Muscle layer of colon (tissue), 2 donors: ENCODE results near the gene GRIN1.
"Not testable (repeated sequence)": the region's sequence is repeated elsewhere in the genome, so short reads cannot be mapped to it uniquely, and the experiment has no call there.

Experiments used
- H3K27ac ChIP-seq: one replicate; pipeline ENCODE4 v1.7.0; 2013; ENCODE audit warnings: low read depth, mild to moderate bottlenecking, low read length, moderate library complexity
- H3K27me3 ChIP-seq, 2 donors: one replicate each; pipeline ENCODE4 v1.7.0; 2013; ENCODE audit warnings: low read length in 2 of 2, mild to moderate bottlenecking in 2 of 2; ENCODE audit not compliant: insufficient read depth in 2 of 2, control insufficient read depth in 1 of 2
- H3K36me3 ChIP-seq: one replicate; pipeline ENCODE4 v1.7.0; 2013; ENCODE audit warnings: mild to moderate bottlenecking, low read length; ENCODE audit not compliant: insufficient read depth
- H3K4me1 ChIP-seq: one replicate; pipeline ENCODE4 v1.7.0; 2013; ENCODE audit warnings: mild to moderate bottlenecking, low read length; ENCODE audit not compliant: insufficient read depth
- H3K4me3 ChIP-seq, 2 donors: one replicate each; pipeline ENCODE4 v1.7.0; 2013; ENCODE audit warnings: low read length in 2 of 2, low read depth in 1 of 2, mild to moderate bottlenecking in 1 of 2, moderate library complexity in 1 of 2
- H3K9ac ChIP-seq: one replicate; pipeline ENCODE4 v1.7.0; 2013; ENCODE audit warnings: low read length
- H3K9me3 ChIP-seq: one replicate; pipeline ENCODE4 v1.7.0; 2013; ENCODE audit warnings: mild to moderate bottlenecking, low read length
- donor health status: abdominal sarcoma.
- donor health status: Adenocarcinoma of cecum.

The GRIN1 gene

DNA sequence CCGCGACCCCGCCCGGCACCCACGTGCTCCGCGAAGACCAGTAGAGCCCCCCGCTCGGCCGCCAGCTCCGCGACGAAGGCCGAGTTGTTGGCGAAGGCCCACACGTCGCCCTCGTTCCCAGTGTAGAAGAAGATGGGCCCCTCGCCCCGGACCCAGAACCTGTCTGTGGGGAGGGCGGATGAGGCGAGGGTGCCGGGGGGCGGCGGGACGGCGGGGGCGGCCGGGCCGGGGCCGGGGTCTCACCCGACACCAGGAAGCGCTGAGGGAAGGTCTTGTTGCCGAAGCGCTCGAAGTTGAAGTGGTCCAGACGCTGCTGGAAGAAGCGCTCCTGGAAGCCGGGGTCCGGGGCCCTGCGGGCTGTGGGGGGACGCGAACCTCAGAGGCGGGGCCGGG lies 24.7 kb upstream of the GRIN1 start:
- Histone ChIP-seq H3K9ac (no peak overlapping the region), H3K9me3 (no peaks in the 10 kb centered on the region), H3K4me1 (no peaks in the 10 kb centered on the region), H3K4me3 (peak overlapping the region; percentile 47 to 74), H3K27me3 (no peaks in the 10 kb centered on the region), H3K36me3 (peaks cover 9% of the 10 kb centered on the region), H3K27ac (peak overlapping the region; percentile 44)

DNA sequence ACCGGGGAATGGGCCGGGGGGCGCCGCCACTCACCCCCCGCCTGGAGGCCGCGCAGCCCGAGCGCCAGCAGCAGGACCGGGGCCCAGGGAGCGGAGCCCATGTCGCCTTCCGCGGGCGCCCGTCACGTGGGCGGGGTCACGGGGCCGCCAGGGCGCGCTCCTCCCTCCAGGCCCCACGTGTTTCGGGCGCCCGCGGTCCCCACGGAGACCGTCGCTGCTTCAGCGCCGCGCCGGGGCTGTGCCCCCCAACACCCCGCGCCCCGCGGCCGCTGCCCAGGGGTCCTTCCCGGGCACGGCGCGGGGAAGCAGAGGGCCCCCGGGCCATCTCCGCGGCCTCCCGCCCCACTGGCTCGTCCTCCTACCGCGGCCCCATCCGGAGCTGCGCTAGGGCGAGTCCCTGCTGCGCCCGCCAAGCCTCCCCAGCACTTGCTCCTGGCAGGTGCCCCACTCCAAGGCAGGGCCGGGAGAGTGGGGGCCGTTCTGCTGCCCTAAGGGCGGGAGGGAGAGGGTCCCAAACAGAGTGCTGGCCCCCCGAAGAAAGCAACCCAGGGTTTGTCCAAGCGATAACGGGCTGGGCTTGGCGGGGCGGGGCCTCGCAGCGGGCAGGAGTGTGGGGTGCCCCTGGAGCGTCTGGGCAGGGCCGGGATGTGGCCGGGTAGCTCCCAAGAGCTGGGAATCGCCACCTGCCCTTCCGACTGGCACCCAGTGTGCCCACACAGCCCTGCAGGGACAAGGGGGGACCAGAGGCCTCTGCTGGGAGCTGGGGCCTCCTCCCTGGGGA lies 24.2 kb upstream of the GRIN1 start, which contains the start of gene DPP7:
DPP7 (minus strand) TSS at position 121 of the 781 bp plus-strand sequence; CDS start at position 101, 20 bp downstream.
- H3K9me3 ChIP-seq = no peaks in the 10 kb centered on the region
- peak within 1 kb of the TSS; percentile 47 to 74 for H3K4me3 ChIP-seq
- H3K27ac ChIP-seq = peak within 1 kb of the TSS; percentile 44
- no peaks in the 10 kb centered on the region for H3K4me1 ChIP-seq
- H3K9ac ChIP-seq = no peak within 1 kb of the TSS
- H3K36me3 ChIP-seq = peaks cover 9% of the 10 kb centered on the region
- no peaks in the 10 kb centered on the region for H3K27me3 ChIP-seq

DNA sequence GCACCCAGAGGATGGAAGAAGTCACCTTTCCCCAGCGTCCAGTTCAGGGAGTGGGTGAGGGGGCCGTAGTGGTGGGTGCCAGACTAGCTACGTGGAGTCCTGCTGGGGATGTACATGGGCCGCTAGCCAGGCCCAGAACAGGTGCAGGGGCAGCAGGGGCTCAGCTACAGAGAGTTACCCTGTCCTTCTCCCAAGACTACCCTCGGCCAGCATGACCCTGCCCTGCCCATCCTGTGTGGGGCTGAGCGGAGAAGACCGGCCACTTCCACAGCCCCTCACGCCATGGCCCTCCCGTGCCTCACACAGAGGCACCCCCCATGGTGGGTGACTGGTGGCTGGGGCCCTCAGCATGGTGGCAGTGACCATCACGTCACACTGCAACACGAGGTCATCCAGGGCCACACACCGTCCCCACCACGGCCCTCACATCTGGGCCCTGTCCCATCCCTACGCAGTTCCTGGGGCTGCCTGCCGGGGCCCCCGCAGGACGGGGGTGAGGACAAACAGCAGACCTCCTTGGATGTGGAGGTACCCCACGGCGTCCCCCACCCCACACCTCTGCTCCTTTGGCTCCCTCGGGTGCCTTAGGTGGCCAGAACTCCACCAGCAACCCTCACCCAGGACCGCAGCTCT lies 23.4 kb upstream of the GRIN1 start:
- Histone ChIP-seq H3K36me3 (peaks cover 9% of the 10 kb centered on the region), H3K9me3 (no peaks in the 10 kb centered on the region), H3K4me3 (no peak overlapping the region), H3K27ac (no peak overlapping the region), H3K4me1 (no peaks in the 10 kb centered on the region), H3K9ac (no peak overlapping the region), H3K27me3 (no peaks in the 10 kb centered on the region)

DNA sequence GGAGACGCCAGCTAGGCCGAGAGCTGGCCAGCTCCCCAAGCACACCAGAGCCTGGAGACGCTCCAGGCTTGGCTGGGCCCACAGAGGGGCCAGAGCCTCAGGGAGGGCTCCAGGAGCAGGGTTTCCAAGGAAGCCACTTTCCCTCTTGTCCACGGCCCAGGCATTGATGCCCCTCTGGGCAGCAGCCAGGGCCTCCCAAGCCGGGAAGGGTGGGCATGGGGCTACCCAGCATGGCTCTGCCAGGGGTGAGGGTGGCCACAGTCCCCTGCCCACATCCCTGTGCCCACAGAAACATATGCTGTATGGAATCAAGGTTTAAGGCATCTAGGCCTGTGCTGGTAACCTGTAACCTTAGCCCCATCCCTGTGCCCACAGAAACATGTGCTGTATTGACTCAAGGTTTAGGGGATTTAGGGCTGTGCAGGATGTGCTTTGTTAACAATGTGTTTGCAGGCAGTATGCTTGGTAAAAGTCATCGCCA lies 22.9 kb upstream of the GRIN1 start:
- Histone ChIP-seq H3K4me1 (no peaks in the 10 kb centered on the region), H3K36me3 (peaks cover 9% of the 10 kb centered on the region), H3K9ac (no peak overlapping the region), H3K27ac (no peak overlapping the region), H3K27me3 (no peaks in the 10 kb centered on the region), H3K9me3 (no peaks in the 10 kb centered on the region), H3K4me3 (no peak overlapping the region)

DNA sequence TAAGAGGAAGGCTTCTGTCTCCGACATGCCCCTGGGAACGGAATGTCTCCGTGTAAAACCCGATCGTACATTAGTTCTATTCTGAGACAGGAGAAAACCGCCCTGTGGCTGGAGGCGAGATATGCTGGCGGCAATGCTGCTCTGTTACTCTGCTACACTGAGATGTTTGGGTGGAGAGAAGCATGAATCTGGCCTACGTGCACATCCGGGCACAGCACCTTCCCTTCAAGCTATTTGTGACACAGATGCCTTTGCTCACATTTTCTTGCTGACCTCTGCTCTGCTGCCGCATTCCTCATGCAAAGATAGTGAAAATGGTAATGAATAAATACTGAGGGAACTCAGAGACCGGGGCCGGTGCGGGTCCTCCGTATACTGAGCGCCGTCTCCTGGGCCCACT lies 22.2 kb upstream of the GRIN1 start:
- peaks cover 9% of the 10 kb centered on the region for H3K36me3 ChIP-seq
- H3K9ac ChIP-seq = no peak overlapping the region
- H3K4me1 ChIP-seq = no peaks in the 10 kb centered on the region
- H3K27me3 ChIP-seq = no peaks in the 10 kb centered on the region
- no peak overlapping the region for H3K4me3 ChIP-seq
- H3K9me3 ChIP-seq = no peaks in the 10 kb centered on the region
- no peak overlapping the region for H3K27ac ChIP-seq

DNA sequence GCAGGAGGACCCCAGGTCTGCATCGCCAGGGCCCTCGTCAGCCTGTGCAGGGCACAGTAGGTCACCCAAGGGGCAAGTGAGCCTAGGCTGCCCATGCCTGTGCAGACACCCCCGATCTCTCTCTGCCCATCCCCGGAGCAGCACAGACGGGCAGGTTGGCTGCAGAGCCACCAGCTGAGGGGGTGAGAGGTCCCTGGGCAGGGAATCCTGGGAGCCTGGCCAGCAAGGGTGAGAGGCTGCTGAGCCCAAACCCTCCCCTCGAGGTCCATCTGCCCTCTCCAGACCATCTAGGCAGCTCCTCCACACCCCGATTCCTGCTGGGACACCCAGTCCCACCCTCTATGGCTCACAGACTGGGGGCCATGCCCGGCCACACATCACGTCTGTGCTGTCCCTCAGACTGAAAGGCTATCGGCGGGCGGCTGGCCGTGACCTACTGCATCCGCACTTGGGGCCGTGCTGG lies 21.7 kb upstream of the GRIN1 start:
- H3K27ac ChIP-seq = no peak overlapping the region
- no peaks in the 10 kb centered on the region for H3K9me3 ChIP-seq
- no peaks in the 10 kb centered on the region for H3K27me3 ChIP-seq
- no peak overlapping the region for H3K4me3 ChIP-seq
- H3K9ac ChIP-seq = no peak overlapping the region
- peaks cover 9% of the 10 kb centered on the region for H3K36me3 ChIP-seq
- no peaks in the 10 kb centered on the region for H3K4me1 ChIP-seq

DNA sequence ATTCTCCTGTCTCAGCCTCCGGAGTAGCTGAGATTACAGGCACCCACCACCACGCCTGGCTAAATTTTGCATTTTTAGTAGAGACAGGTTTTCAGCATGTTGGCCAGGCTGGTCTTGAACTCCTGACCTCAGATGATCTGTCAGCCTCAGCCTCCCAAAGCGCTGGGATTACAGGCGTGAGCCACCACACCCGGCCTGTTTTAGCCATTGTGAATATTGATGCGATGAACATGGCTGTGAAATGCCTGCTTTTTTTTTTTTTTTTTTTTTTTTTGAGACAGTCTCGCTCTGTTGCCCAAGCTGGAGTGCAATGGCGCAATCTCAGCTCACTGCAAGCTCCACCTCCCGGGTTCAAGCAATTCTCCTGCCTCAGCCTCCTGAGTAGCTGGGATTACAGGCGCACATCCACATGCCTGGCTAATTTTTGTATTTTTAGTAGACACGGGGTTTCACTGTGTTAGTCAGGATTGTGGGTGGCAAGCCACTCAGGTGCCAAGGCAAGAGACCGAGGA lies 20.8 kb upstream of the GRIN1 start:
- not testable (repeated sequence) for H3K27ac ChIP-seq, H3K4me3 ChIP-seq, H3K27me3 ChIP-seq, H3K9me3 ChIP-seq, H3K36me3 ChIP-seq, H3K4me1 ChIP-seq, H3K9ac ChIP-seq

DNA sequence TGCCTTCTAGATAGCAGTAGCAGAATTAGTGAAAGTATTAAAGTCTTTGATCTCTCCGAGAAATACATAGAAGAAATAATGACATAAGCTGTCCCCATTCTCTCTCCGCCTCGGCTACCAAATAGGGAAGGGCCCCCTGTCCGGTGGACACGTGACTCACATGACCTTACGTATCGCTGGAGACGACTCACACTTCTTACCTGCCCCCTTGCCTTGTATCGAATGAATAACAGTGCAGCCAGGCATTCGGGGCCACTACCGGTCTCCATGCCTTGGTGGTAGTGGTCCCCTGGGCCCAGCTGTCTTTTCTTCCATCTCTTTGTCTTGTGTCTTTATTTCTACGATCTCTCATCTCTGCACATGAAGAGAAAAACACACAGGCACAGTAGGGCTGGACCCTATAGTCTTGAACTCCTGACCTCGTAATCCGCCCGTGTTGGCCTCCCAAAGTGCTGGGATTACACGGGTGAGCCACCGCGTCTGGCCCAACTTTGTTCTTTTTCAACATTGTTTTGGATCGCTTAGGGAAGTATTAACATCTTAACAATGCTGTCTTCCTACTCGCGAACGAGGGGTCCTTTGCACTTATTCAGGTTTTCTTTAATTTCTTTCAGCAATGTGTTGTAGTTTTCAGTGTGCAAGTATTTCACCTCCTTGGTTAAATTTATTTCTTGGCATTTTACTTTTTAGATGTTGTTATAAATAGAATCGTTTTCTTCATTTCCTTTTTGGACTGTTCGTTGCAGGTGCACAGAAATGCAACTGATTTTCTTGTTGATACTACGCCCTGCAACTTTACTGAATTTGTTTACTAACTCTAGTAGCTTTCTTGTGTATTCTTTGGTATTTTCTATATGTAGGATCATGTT lies 16.8 kb upstream of the GRIN1 start:
- not testable (repeated sequence) for H3K36me3 ChIP-seq, H3K4me1 ChIP-seq, H3K9ac ChIP-seq, H3K9me3 ChIP-seq, H3K27me3 ChIP-seq, H3K4me3 ChIP-seq, H3K27ac ChIP-seq

DNA sequence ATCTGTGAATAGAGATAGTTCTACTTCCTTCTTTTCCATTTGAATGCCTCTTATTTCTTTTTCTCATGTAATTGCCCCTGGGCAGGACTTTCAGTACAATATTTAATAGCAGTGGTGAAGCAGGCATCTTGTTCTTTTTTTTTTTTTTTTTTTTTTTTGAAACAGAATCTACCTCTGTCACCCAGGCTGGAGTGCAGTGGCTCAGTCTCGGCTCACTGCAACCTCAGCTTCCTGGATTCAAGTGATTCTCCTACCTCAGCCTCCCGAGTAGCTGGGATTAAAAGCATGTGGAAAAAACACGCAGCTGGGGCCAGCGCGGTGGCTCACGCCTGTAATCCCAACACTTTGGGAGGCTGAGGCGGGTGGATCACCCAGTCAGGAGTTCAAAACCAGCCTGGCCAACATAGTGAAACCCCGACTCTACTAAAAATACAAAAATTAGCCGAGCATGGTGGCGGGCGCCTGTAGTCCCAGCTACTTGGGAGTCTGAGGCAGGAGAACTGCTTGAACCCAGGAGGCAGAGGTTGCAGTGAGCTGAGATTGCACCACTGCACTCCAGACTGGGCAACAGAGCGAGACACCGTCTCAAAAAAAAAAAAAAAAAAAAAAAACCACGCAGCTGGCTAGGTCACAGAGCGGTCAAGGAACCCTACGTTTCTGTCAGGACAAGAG lies 16.0 kb upstream of the GRIN1 start:
- H3K4me3 ChIP-seq, H3K4me1 ChIP-seq, H3K9ac ChIP-seq, H3K27me3 ChIP-seq, H3K36me3 ChIP-seq, H3K27ac ChIP-seq, H3K9me3 ChIP-seq: not testable (repeated sequence)

DNA sequence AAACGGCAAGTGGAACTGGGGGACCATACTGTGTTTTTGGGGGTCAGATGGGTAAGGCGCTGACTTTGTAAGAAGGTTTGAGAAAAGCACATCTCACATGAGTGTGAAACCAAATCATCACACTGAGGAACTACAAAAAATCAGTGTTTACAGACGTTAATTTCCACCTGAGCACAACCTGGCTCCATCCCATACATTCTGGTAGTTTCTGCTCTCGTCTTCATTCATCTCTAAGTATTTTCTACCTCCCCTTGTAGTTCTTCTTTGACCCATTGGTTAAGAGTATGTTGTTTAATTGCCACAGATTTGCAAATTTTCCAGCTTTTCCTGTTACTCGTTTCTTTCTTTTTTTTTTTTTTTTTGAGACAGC lies 15.5 kb upstream of the GRIN1 start:
- Histone ChIP-seq H3K27ac (no peak overlapping the region), H3K4me3 (no peak overlapping the region), H3K4me1 (peaks cover 3% of the 10 kb centered on the region), H3K9me3 (no peaks in the 10 kb centered on the region), H3K27me3 (no peaks in the 10 kb centered on the region), H3K9ac (no peak overlapping the region), H3K36me3 (no peaks in the 10 kb centered on the region)
